ENCODE measurements around the gene ZNF443. TPM values are rescaled to one million over a fixed set of nuclear protein-coding genes. Genes with fewer than 3 reads are reported as not detected.

ZNF443 gene
- total RNA-seq, 1 donor from 2014 or later = 4.7 TPM

Other genes starting within 250 kb of the ZNF443 start
- gene ZNF44, start 146.1 kb downstream of the ZNF443 start, total RNA-seq = 13.6 TPM
- 3.1 TPM for gene ZNF563, start 107.4 kb downstream of the ZNF443 start, total RNA-seq
- 4.2 TPM for gene ZNF442, start 75.3 kb downstream of the ZNF443 start, total RNA-seq
- gene ZNF799, start 39.8 kb downstream of the ZNF443 start, total RNA-seq = 5.7 TPM
- 5.7 TPM for gene ZNF709, start 43.8 kb upstream of the ZNF443 start, total RNA-seq
- 19.8 TPM for gene ZNF564, start 110.5 kb upstream of the ZNF443 start, total RNA-seq
- 5.2 TPM for gene ZNF490, start 169.8 kb upstream of the ZNF443 start, total RNA-seq
- gene ZNF791, start 169.9 kb upstream of the ZNF443 start, total RNA-seq = 10.4 TPM
- gene MAN2B1, start 225.7 kb upstream of the ZNF443 start, total RNA-seq = 31.3 TPM
- 6.3 TPM for gene WDR83, start 225.8 kb upstream of the ZNF443 start, total RNA-seq
- 56.9 TPM for gene DHPS, start 240.9 kb upstream of the ZNF443 start, total RNA-seq
- gene GNG14, start 247.0 kb upstream of the ZNF443 start, total RNA-seq = not detected

Measured in skeletal muscle tissue (tissue), 1 donor.